ENCODE data around the gene ZNF195.
"Not testable (repeated sequence)": the region's sequence is repeated elsewhere in the genome, so short reads cannot be mapped to it uniquely, and the experiment has no call there.

Gene ZNF195

GRCh38 chr11:3402181-3402860, 23.4 kb upstream of the ZNF195 start:
- DNase-seq = not testable (repeated sequence)

DNA sequence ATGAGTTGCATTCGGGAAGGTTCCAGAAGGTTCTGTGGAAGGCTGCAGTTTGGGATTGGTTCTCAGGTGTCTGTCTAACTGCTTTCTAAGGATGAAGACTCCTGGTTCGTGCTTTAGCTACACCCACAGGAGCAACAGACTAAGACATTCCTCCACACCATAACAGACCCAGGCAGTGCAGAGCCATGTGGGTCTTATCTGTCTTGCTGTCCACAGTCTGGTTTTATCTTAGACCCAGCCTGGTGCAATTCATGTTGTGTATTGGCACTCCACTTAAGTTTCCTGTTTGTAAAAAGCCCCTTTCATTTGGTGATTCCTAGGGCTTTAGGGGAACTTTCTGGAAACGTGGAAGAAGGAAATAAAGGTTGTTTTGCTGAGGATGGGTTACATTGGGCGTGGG, 22.1 kb upstream of the ZNF195 start:
- not testable (repeated sequence) for DNase-seq

GRCh38 chr11:3398509-3398908, 19.6 kb upstream of the ZNF195 start:
- not testable (repeated sequence) for DNase-seq

DNA sequence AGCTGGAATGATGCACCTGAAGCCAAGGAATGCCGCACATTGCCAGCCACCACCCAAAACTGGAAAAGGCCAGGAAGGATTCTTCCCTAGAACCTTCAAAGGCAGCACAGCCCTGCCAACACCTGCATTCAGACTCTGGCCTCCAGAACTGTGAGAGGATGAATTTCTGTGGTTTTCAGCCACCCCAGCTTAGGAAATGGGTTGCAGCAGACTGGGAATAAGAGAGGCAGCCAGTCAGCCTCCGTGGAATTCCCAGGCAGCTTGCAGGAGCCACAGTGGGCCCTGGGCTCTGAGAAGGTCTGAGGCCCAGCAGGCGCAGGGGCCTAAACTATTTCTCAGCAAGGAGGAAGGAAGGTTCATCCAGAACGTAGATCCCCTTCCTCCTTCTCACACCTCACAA, 19.2 kb upstream of the ZNF195 start:
- DNase-seq = not testable (repeated sequence)

DNA sequence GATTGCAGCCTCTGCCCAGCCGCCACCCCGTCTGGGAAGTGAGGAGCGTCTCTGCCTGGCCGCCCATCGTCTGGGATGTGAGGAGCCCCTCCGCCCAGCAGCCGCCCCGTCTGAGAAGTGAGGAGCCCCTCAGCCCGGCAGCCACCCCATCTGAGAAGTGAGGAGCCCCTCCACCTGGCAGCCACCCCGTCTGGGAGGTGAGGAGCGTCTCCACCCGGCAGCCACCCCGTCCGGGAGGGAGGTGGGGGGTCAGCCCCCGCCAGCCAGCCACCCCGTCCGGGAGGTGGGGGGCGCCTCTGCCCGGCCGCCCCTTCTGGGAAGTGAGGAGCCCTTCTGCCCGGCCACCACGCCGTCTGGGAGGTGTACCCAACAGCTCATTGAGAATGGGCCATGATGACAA, 18.3 kb upstream of the ZNF195 start:
- DNase-seq = not testable (repeated sequence)

DNA sequence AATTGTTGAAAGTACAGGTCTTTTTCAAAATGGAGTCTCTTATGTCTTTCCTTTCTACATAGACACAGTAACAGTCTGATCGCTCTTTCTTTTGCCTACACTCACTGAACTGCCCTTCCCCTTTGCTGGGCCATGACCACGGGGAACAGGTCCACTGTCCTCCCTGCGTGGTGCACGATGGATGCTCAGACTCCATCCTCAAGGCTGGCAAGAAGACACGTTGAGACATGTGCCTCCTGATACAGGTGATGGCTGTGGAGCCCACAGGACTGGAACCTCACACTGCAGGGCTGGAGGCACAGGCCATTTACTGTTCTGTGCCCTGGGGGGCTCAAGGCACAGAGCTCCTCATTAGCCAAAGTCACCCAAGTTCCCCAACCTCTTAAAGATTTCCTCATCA, 16.5 kb upstream of the ZNF195 start:
- DNase-seq = not testable (repeated sequence)

DNA sequence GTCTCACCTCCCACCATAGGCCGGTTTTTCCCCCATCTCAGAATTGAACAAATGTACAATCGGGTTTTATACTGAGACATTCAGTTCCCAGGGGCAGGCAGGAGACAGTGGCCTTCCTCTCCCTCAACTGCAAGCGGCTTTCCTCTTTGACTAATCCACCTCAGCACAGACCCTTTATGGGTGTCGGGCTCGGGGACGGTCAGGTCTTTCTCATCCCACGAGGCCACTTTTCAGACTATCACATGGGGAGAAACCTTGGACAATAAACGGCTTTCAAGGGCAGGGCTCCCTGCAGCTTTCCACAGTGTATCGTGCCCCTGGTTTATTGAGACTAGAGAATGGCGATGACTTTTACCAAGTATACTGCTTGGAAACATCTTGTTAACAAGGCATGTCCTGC, 16.0 kb upstream of the ZNF195 start:
- DNase-seq = not testable (repeated sequence)

DNA sequence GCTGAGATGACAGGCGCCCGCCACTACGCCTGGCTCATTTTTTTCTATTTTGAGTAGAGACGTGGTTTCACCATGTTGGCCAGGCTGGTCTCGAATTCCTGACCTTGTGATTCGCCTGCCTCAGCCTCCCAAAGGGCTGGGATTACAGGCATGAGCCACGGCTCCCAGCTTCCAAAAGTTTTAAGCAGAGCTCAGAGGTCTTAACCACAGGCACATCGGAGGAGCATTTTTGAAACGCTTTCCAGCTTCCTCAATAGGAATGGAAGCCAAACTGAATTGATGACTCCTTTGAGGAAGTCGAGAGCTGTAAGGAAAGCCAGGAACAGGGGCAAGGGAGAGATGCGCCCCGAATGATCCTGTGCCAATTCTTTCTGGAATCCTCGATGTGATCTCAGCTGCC, 14.5 kb upstream of the ZNF195 start:
- DNase-seq = not testable (repeated sequence)

- DNase-seq = no peak
Measured at GRCh38 chr11:3382613-3383285, 3.8 kb upstream of the ZNF195 start.

GRCh38 chr11:3381794-3382193, 2.8 kb upstream of the ZNF195 start:
- DNase-seq = no peak

GRCh38 chr11:3380706-3381545, 2.0 kb upstream of the ZNF195 start:
- DNase-seq = no peak

GRCh38 chr11:3375552-3375951, 3.4 kb downstream of the ZNF195 start:
- DNase-seq = no peak

- DNase-seq = no peak
Measured at GRCh38 chr11:3370311-3370870, 8.6 kb downstream of the ZNF195 start.

- DNase-seq = no peak
Measured at GRCh38 chr11:3369366-3369765, 9.6 kb downstream of the ZNF195 start.

DNA sequence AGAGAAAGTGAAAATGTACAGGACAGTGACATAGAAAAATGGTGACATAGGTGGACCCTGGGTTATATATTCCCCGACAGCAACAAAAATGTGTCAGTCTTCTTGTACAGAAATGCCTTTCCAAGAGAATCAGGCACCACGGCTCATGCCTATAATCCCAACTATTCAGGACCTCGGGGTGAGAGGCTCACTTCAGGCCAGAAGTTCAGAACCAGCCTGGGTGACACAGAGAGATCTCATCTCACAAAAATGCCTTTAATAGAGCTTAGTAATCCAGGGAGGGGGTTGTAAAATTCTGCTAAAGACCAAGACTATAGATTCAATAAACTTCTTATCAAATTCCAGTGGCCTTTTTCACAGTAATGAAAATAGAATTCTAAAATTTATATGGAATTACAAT, 10.7 kb downstream of the ZNF195 start:
- no peak for DNase-seq

DNA sequence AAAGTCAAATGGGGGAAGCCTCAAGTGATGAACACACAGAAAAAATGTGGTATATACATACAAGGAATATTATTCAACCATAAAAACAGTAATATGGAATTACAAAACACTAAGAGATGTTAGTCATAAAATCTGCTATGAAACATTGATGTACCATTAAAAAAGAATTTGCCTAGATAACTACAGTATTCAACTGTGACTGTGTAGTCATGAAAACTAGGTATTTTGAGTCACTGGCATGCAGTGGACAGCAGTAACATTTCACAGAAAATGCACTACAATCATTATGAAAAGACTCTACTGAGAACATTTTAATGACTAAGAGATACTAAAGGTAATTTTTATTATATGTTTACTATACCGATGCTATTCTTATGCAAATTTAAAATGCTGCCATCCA, 11.7 kb downstream of the ZNF195 start:
- DNase-seq = no peak

DNA sequence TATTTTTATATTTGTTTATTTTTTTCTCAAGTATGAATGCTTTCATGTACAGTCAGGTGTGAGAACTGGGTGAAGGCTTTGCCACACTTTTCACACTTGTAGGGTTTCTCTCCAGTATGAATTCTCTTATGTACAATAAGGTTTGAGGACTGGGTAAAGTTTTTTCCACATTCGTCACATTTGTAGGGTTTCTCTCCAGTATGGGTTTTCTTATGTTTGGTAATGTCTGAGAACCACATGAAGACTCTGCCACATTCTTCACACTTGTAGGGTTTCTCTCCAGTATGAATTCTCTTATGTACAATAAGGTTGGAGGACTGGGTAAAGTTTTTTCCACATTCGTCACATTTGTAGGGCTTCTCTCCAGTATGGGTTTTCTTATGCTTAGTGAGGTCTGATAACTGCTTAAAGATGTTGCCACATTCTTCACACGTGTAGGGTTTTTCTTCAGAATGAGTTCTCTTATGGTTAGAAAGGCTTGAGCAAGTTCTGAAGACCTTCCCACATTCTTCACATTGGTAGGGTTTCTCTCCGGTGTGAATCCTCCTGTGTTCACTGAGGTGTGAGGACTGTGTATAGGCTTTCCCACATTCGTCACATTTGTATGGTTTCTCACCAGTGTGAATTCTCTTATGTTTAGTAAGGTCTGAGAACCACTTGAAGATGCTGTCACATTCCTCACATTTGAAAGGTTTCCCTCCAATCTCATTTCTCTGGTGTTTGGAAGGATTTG, 19.7 kb downstream of the ZNF195 start:
- no peak for DNase-seq

- no peak for DNase-seq
Measured at GRCh38 chr11:3357994-3358676, 20.8 kb downstream of the ZNF195 start.

GRCh38 chr11:3357302-3357701, 21.6 kb downstream of the ZNF195 start:
- no peak for DNase-seq

DNA sequence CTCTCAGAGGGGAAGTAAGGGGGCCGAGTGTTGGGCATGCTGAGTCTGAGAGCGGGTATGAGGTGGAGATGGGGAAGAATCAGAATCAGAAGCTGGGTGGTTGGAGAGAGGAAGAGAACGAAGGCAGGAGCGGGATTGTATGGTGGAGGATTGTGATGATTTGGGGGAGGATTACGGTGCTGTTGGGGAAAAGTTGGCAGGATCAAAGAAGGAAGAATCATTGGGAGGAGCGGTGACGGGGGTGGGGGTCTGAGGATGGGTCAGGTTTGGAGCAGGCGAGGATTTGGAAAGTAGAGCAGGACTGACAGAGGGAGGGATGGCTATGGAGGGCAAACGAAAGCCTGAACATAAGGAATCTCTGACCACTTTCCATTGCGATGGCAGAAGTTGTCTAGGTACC, 22.1 kb downstream of the ZNF195 start:
- DNase-seq = no peak

- DNase-seq = no peak
Measured at GRCh38 chr11:3353066-3353465, 25.9 kb downstream of the ZNF195 start.

- DNase-seq = no peak
Measured at GRCh38 chr11:3347127-3347526, 31.8 kb downstream of the ZNF195 start.

All from cerebellar nuclear complex (tissue), 1 donor.